ENCODE results near the gene MCC.

MCC gene

DNA sequence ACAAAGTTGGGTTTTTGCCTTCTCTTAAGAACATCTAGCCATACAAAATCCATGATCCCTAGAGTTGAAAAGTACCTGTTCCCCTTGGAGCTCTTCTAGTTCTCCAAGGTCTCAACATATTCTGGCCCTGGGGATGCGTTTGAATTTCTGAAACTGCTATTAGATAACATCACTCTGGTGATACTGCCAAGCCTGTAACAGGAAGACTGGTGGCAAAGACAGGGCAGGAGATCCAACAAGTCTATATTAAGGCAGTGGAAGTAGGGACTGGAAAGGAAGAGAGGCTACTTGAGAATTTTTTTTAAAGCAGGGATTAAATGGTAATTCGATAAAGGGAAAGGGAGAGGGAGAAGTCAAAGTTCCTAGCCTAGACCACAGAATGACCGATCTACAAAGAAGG is 264.9 kb downstream of the MCC start:
- no peak for DNase-seq (ENCODE audit: low read depth)

DNA sequence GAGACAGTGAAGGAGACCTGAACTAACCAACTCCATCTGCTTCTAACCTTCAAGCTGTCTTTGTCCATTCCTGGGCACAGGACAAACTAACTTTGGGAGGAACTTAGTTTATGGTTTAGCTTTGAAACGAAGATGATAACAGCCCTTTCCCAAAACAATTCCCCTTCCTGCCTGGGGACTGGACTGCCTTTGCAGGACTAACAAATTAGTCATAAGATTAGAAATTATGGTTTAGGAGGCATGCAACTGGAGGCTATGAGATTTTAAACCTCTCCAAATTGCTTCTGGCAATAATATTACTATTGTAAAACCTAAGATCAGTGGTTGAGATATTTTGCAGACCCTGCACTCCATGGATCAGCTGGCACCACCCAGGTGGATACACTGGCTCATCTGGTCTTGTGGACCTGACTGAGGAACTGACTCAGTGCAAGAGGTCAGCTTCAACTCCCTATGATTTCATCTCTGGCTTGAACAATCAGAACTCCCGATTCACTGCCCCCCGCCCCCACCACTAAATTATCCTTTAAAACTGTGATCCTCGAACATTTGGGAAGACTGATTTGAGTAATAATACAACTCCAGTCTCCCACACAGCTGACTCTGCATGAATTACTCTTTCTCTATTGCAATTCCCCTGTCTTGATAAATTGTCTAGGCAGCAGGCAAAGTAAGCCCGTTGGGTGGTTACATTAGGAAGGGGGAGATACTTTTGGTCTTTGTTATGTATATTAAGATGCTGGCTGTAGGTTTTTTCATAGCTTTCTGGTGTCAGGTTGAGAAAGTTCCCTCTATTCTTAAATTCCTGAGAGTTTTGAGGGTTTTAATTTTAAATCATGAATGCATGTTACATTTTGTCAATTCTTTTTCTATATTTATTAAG is 266.7 kb downstream of the MCC start:
- no peak for DNase-seq (ENCODE audit: low read depth)

DNA sequence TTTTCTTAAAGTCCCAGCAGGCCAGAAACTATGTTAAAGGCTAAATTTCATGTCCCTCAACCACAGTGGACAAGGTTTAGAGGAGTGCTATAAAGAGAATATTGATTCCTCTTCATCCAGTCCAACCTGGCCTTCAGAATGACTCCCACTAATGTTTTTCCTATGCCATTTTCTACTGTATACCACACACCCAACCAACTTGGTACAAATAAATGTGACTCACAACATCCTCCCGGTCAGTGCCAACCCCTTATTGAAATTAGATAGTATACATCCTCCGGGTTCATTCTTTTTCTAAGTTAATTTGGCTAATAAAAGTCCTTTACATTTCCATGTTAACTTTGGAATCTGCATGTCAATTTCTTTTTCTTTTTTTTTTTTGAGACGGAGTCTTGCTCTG is 268.6 kb downstream of the MCC start:
- no peak for DNase-seq (ENCODE audit: low read depth)

DNA sequence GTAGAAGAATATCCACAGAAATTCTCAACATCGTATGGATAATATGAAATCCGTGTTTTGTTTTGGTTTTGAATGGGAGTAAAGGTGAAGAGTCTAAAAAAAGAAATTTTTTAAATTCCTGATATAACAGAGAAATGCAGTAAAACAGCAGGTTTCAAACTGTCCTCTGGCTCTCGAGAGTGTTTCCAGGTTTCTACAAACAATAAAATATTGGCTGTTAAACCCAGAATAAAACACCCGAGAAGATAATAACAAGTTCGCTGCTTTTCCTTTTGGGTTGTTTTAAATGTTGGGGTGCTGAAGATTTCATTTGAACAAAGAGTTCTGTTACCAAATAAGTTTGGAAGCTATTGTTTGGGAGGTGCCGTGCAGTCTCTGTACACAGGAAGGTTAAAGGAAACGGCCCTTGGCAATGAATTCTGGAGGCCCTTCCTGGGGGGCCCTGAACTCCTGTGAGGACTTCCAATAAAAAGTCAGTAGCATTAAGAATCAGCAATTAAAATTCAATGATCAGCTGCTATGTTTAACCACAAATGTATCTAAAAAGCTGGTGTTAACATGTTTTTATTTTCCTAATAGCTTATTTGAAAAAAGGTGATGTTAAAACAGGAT is 269.2 kb downstream of the MCC start:
- DNase-seq (ENCODE audit: low read depth): no peak

DNA sequence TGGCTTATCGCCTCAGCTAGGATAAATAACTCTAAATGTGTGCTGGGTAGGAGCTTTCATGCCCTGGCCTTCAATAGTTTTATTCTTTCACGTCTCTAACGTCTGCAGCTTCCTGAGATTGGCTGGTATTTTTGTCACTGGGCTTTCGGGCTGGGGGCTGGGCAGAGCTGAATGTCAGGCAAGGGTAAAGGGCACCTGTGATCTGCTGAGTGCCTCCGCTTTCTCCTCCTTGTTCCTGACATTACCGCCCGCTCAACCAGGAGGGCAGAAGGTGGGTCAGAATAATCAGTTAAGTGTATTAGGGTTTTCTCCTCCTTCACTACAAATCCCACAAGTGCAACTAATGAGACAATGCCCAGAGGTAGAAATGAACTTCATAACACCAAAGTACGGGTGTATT is 270.1 kb downstream of the MCC start:
- DNase-seq (ENCODE audit: low read depth): no peak

DNA sequence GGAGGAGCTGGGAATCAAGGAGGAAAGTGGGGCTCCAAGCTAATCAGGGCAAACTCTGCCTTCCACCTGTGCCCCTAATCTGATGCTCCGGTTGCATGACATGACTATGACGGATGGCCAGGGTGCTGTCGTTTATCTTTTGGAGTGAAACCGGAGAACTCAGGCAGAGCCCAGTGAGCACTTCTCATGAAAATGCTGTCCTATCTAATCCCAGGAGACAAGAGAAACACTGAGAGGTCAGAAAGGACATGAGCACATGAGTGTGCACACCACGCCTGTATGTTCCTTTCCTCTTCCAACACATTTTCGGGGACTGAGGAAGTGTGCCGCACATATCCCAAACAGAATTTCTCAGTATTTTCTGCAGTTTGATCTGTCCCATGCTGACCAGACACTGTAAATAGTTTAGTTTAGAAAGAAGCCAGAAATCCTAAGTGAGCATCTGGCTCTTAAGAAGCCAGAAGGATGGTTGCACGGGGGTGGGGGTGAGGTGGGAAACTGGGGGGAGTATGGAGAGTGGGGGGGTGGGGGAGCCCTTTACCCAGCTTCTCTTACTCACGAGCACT is 270.6 kb downstream of the MCC start:
- DNase-seq (ENCODE audit: low read depth): no peak

DNA sequence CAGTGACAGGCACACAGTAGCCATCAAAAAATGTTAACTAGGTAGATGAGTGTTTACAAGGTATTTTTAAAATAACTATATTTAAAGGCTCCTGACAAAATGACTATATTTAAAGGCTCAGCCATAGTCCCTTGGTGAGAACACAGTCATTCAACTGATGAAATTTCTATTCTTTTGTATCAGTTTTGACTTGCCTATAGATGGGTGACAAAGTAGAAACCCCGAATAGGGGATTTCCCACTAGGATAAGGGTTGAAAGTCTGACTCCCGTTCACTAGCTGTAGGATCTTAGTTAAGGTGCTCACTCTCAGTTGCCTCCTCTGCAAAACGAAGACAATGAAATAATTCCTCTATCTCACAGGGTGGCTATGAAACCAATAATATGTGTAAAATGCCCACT is 271.7 kb downstream of the MCC start:
- no peak for DNase-seq (ENCODE audit: low read depth)

DNA sequence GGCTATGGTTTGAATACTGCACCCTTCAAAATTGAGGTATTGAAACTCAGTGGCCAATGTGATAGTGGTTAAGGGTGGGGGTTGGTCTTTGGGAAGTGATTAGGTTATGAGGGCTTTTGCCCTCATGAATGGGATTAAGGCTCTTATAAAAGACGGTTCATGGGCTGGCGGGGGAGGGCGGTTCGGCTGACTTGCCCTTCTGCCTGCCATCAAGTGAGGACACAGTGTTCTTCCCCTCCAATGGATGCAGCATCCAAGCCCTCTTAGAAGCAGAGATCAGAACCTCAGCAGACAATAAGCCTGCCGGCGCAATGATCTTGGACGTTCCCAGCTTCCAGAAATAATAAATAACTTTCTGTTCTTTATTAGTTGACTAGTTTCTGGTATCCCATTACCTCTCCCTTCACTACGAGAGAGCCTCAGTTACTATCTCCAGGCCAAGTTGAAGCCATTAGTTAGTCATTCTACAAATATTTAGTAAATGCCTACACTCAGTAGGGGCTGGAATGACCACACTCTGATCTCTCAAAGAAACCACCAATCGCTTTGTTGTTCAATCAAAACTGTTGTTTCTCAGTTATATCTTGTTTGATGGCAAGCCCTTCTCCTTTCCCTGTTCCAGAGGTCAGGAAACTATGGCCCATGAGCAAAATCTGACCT is 272.7 kb downstream of the MCC start:
- DNase-seq (ENCODE audit: low read depth): no peak

DNA sequence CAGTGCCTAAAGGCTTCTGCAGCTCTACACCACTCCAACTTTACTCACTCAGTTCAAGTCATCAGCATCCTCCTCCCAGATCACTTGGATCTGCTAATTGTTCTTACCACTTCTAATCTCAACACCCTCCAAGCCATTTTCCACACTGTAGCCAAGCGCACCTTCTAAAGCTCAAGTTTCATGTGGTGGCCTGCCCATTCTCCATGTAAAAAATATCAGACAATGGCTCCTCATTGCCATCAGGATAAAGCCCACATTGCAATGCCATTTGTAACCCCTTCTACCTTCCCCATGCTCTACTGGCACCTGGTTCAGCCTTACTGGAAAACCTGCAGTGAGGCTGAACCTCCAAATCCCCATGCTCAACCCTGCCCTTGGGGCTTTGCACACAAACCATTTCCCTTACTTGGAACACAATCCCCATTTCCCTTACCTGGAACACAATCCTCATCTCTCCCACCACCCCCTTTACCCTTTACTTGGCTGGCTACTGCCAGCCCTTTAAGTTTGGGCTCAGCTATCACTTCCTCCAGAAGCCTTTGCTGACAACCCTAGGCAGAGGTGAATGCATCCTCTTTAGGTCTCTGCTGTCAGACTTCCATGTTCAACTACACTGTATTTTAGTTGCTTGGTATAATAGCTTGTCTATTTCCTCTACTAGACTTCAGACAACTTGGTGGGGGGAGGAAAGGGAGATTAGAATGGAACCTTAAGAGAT is 273.5 kb downstream of the MCC start:
- DNase-seq (ENCODE audit: low read depth): no peak

DNA sequence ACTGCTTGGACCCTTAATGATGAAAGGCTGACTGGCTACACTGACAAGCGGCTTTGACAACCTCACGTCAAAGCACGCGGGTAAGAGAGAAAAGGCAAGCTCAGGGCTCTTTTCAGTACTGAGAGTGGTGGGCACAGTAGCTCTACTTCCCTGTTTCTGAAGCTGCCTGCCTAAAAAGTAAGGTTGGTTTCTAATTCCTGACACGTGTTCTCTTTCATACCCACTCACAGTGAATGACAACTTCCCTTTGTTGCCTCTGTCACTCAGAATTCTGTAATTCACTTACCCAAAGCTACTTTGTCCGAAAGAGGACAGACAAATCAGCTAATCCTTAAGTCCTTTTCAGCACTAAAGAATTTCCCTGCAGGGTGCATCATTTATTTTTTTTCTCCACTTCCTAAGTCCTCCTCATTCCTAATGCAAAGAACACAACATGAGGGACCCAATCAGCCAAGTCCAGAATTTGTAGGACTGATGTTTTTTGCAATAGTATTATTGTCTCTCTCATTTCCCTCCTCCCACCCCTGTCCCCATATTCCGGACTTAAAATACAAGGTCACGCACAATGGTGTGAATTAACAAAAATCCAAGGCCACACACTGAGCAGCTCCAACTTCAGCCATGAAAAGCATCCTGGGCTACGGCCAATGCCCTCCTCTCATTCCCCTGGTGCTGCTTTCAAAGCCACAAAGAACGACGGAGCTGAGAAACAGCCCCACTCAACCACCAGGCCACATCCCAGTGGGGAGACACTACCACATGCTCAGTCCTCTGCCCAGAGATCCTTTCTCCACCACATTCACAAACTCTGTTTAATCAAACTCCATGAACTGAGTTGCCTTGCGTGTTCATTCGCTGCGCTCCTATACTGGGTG is 274.5 kb downstream of the MCC start:
- no peak for DNase-seq (ENCODE audit: low read depth)

DNA sequence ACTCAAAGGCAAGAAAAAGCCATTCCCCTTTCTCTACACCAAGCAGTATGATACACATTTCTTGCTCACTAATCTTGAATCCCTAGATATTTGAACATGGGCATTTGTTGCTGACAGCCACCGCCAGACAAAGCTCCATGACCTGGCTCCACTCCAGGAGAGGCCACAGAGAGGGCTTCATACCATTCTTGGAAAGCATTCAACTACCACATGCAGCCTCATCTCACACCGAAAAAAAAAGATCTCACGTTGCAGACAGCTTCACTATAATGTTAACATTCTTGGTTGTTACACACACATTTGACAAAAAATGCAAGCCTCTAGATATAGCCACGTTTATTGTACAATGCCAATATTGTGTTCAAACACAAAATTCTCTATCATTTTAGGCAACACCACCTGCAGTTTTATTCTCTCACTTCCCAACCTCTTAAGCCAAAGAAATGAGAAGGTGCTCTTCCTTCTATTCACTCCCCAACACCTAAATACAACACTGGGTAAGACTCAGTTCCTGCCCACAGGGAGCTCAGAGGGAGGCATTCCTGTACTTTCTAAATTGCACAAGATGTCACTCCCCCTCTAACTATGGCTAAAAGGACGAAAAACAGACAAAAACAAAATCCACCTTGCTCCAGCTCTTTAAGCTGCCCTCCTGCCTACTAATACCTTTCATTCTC is 275.9 kb downstream of the MCC start:
- no peak for DNase-seq (ENCODE audit: low read depth)

DNA sequence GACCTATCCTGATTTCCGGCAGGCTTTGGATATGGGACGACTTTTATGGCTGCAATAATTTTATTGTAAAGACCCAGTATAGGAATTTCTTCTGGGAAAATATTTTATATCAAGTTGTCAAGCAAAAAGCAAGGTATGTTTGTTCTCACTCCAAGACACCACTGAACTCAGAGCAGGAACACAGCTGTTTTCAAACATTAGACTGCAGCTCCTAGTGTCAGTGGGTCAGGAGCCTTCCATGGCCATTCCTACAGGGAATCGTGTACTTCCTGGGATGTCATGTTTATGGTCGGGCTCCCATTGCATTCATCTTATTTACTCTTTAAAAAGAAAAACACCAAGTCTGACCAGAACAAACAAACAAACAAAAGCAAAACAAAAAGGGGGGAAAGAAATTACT is 278.8 kb downstream of the MCC start:
- no peak for DNase-seq (ENCODE audit: low read depth)

DNA sequence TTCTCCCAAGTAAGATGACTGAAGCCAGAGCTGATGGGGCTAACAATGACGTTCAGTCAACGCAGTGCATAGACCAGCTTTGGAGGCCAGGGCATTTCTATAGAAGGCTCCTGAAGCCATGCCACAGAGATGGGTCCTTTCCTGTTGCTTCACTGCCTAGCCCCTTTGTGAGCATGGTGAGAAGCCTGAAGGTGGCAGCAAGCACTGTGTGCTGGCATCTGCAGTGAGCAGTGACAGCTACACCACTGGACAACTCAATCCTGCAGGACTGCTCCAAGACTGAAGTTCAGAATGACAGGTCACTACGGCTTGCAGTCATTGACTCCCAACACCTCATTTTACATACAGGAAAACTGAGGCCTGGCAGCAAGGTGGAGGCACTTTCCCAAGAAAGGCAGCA is 282.4 kb downstream of the MCC start:
- DNase-seq (ENCODE audit: low read depth): no peak

DNA sequence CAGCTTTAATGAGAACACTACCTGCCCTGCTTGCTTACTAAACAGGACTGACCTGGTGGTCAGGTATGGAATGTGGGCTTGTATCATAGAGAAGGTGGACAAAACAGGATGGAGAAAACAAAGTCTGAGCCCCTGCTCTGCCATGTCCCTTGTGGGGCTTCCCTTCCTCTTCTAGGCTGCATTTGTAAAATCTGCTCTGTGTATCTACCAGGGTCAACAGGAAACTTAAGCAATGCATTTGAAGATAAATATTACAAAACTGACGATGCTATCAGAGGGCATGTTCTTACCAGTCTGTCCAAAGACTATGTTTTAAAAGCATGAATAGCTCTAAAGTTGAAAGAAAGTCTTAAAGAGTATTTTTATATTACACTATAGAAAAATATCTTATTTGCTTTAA is 282.9 kb downstream of the MCC start:
- no peak for DNase-seq (ENCODE audit: low read depth)

DNA sequence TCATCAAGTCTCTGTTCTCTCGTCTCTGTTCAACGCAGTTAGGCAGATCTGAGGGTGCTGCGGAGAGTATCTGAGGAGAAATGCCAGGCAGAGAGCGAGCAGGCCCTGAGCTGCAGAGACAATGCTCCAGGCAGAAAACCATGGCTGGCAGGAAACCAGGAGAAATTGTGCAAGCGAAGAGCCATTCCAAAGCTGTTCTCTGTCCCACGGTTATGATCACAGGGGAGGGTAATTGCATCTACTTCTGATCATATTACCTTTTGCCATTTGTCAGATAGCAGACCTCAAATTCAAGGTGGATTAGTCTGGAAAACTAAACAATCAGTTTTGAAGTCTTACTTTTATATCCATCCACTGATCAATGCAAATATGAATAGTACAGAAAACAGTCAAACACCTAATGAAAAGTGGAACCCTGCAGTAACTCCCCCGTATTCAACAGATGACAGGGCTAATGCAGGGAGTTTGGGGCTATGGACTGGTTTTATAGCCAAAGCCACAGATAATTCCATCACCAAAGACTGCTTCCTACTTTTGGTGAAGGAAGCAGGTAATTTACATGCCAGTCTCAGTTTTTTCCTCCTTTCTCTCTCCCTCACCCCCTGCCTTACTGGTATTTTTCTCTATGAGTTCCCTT is 283.6 kb downstream of the MCC start:
- DNase-seq (ENCODE audit: low read depth): no peak

DNA sequence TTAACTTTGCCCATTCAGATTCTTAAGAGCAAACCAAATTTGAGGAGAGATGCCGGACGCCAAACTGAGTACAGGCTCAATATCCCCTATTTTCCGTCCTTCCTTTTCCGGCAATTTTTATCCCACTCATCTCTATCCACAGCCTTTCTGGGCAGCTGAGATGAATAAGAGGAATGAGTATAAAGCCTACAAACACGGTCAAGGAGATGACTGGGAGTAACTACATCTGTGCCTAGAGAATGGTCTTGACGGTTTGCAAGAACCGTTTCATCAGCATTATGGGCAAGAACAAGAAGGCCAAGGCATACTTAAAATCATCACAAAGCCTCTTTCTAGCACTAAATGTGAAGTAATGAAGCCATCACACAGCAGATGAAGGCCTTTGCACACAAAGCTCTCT is 284.3 kb downstream of the MCC start:
- no peak for DNase-seq (ENCODE audit: low read depth)

DNA sequence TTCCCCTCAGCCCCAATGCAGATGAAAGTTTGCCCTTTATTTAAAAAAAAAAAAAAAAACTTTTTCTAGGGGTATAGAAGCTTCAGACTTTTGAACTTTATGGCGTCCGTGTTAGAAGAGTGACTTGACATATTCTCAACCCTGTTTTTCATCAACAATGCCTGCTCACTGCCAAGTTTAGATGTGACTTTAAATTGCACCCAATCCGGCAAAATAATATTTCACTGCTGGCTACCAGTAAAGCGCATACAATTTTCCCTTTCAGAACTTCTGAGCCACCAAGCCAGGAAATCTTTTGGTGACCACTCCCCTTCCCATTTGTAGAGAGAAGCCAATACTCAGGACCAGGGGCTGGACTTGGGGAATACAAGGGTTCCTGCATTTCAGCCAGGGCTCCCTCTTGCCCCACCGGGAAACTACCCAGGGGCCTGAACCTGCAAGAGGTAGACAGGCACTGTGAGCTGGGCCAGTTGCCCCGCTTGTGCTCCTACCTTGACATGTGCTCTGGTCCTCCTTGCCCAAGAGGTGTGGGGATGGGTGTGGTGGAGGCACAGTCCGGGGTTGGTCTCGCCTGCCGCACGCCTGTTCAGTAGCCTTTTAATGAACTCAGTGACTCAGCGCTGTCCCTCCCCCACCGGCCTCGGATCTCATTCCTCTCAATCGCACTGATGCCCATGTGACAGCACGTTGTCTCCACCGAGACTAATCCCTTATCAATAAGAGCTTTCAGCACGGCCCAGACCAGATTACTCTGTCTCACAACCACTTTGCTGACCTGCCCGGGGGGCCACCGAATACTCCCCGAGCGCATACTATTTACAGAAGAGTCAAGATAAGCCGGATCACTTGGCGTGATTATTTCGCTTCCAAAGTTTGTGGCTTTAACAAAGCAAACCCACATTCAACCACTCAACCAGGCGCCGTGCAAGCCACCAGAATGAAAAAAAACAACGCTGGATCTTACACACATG is 285.2 kb downstream of the MCC start:
- DNase-seq (ENCODE audit: low read depth): no peak

DNA sequence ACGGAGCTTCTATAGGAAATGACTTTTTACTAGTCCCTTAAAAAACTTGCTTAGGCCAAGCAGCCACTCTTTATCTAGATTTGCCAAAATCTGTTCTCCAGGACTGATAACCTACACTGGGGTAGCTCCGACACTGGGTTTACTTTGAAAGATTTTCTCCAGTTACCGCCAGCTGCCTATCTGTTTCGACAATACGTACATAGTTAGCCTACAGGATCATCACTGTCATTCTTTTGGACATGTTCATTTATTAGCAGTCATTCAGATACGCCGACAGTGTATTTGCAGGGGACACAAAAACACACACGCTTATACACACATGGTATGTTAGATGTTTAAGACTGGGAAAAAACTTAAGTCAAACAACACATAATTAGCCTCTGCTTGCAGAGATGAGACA is 286.0 kb downstream of the MCC start:
- DNase-seq (ENCODE audit: low read depth): no peak

DNA sequence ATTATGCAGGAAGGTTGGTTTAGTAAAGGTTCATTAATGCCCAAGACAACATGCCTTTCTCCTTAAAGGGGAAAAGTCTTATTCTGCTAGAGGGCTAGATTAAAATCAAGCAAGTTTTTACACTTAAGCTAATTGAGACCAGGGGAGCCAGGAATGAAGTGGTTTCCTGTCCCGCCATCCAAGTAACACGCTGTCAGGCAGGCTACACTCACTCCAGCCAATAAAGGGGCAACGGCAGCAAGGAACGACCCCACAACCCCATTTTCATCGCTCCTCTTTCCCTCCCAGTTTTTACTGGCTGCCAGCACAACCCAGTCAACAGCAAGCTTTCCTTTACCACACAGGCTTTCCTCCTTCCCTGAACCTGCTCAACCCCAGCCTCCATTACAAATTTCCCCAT is 286.5 kb downstream of the MCC start:
- no peak for DNase-seq (ENCODE audit: low read depth)
